HL-60/S4 treated with phorbol 12-myristate 13-acetate at 8.2 ng/mL for 4 days and 3 days (cell line): ENCODE data around the gene POLA1.
"Not testable (repeated sequence)": the region's sequence is repeated elsewhere in the genome, so short reads cannot be mapped to it uniquely, and the experiment has no call there.

ENCODE experiments used
- in situ Hi-C: fragments of 300-500 bp; cut with MboI; formaldehyde crosslinking; loops from 2 replicates; pipeline ENCODE4 v1.15.0; 2022; ENCODE audit warnings: low sequenced_read_pairs

POLA1 gene

DNA sequence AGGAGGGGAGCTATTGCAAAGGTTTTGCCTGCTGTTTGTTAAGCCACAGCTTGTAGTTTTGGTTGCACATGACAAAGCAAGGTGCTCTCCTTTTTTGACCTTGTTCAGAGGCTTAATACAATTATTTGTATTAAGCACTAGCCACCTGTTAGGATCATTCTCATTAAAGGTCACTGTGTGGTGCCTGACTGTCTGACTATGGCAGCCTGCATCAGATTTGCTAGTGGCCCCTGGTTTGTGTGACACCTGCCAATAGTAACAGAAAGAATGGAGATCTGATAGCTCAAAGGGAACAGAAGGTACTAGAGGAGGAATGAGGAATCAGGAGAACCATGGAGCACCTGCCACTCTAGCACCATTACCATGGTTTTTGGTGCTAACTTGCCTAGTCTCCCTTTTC lies 102.5 kb downstream of the POLA1 start:
- in situ Hi-C loops: no loop called here

DNA sequence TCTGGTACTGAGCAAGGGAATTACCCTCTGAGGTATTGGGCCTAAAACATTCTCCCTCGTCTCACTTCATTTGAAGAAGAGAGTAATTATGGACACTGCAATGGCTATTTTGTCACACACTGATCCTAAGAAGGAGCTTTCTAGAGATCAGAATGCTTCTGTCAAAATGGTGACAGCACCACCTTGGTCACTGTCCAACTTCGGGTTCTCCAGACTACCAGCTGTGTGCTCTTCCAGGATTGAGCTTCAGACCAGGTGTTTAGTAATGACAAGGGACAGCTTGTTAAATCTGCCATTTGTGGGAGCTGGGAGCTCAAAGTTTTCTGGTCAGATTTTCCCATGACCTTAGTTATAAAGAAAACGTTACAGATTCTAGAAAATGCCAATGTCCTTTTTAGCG lies 105.4 kb downstream of the POLA1 start:
- in situ Hi-C loops: no loop called here

DNA sequence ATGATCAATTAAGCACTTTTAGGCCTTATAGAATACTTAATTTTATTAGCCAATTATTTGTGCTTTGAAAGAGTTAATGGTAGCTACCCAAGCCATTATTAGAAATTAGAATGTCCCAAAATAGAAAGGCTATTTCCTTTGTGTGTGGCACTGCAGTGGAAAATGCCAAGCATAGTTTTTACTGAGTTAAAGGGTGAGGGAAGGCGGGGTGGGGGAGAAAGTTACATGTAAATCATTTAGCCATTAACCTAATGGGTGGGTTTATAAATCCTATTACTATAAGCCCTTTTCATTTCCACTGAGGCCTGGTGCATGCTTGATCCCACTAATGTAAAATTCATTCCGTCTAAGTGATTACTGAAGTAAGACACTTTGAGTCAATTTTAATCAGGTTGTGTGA lies 105.8 kb downstream of the POLA1 start:
- in situ Hi-C loops: no loop called here

DNA sequence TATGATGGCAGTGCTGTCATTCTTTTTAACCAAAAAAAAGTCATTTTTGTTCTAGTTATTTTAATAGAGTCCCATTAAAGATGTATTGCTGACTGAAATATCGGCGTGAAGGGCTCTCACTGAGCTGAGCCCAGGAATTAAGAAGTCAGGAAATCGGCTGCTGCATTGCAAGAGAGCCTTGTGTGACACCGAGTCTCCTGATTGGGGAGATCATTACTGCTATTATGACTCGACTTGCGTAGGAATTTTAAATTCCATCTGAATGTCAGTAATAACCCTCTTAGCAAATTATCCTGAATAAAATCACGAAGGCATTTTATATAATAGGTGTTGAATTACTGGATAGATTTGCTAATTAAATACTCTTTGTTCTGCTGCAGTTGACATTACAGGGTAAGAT lies 111.5 kb downstream of the POLA1 start:
- in situ Hi-C loops: no loop called here

DNA sequence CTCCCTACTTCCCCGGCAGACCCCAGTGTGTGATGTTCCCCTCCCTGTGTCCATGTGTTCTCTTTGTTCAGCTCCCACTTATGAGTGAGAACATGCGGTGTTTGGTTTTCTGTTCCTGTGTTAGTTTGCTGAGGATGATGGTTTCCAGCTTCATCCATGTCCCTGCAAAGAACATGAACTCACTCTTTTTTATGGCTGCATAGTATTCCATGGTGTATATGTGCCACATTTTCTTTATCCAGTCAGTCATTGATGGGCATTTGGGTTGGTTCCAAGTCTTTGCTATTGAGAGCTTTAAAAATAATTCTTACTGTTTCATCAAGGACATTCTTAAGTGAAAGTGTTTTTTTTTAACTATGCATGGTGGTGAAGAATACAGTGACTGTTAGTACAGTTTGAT lies 126.1 kb downstream of the POLA1 start:
- in situ Hi-C loops: not testable (repeated sequence)

DNA sequence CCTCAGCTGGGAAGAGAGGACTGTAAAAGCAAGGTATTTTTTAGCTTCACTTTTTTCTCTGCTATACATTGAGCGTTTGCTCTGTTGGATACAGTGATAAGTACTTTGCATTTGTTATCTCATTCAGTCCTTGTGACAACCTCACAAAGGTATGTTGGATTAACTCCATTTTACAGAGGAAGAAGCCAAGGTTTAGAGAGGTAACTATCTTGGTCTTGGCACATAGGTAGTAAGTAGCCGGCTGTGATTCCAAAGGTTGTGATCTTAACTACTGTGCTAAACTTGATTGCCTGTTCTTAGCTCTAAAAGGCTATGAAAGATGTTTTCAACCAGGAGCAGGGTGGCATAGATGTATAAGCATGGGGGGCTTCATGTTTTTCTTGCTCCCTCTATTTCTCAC lies 134.4 kb downstream of the POLA1 start:
- in situ Hi-C loops: no loop called here

DNA sequence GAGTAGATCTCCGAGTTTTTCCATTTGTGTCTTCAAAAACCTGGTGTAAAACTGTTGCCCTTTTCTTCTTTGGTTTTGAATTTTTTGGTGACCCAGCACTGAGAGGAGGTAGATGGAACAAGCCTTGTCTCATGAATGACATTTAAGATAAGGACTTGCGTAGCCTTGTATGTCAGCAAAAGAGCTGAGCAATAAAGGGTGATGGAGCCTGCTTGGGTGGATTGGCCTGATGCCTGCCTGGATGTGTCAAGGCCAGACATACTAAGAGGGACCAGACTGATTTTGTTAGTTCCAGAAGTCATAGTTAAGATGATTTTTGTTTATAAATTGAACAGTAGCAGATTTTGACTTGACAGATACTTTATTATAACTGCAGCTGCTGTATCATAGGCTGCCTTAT lies 134.9 kb downstream of the POLA1 start:
- in situ Hi-C loops: no loop called here

DNA sequence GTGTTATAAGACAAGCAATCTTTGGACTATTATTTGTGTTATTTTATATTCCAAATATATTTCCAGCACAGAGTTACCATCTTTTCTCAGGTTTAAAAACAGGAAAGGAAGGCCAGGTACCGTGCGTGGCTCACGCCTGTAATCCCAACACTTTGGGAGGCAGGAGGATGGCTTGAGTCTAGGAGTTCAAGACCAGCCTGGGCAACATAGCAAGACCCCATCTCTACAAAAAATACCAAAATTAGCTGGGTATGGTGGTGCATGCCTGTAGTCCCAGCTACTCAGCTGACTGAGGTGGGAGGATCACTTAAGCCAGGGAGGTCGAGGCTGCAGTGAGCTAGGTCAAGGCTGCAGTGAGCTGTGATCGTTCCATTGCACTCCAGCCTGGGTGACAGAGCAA lies 140.0 kb downstream of the POLA1 start:
- in situ Hi-C loops: no loop called here

DNA sequence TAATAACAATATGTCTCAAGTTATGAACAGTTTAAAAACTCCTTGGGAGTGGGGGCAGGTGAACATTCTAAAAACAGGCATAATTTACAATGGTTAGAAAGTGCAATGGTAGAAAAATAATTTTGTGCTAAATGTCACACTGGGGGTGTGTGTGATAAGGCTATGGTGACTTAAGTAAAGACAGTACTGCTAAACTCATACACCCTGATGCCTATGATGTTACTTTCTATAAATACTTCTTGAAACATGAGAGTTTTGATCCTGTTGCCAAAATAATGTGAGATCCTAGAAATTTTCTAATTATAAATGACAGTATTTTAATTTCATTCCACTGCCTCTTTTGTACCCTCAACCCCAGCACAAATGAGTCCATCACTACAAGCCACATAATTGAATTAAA lies 144.2 kb downstream of the POLA1 start:
- in situ Hi-C loops: no loop called here

DNA sequence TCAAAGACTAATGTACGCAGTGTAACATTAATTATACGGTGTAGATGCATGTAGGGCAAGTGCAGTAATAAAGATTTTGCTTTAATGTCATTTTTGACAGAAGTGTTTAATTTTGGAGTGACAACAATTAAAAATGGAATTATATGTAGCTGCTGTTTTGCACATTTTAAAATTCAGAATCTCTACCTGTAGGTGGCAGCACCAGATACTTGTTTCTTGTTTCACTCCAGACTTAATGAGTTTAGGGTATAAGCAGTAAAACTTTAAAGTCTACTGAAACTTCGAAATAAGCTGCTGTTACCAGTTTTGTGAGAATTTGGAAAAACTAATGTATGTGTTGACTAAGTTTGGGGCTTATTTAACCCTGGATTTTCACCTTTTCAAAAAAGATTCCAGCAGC lies 144.9 kb downstream of the POLA1 start:
- in situ Hi-C loops: no loop called here

DNA sequence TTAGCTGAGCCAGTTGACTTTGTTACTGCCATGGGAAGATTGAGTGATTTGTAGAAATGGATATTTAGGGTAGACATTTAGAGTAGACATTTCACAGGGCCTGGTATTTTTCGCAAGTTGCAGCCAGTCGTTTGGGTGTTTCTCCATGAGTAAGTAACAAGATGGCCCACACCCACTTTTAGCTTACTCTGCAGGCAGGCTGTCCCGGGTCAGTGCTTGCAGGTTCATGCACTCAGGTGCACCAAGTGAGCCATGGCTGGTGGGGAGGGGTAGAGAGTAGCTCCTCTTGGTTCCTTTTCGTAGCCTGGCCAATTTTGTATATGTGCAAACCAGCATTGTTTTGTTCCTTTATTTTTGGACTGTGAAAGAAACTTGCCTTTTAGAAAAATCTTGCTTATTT lies 145.6 kb downstream of the POLA1 start:
- in situ Hi-C loops: no loop called here

DNA sequence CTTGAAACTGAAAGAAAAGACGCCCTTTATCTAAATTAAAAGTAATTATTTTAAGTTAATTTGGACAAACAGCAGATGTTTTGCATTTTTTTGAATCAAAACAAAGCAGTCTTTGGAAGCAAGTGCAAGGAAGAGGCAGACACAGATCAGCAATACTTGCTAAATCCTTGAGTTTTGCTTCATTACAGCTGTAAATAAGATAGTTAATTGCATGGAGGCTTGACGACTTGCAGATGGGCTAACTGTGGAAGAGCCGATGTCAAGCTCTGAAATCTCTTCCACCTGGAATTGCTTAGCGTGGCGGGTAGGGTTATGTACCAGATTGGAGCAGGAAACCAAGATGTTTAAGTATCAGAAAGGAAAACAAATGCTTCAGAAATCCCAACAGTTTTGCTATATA lies 148.8 kb downstream of the POLA1 start:
- in situ Hi-C loops: no loop called here

DNA sequence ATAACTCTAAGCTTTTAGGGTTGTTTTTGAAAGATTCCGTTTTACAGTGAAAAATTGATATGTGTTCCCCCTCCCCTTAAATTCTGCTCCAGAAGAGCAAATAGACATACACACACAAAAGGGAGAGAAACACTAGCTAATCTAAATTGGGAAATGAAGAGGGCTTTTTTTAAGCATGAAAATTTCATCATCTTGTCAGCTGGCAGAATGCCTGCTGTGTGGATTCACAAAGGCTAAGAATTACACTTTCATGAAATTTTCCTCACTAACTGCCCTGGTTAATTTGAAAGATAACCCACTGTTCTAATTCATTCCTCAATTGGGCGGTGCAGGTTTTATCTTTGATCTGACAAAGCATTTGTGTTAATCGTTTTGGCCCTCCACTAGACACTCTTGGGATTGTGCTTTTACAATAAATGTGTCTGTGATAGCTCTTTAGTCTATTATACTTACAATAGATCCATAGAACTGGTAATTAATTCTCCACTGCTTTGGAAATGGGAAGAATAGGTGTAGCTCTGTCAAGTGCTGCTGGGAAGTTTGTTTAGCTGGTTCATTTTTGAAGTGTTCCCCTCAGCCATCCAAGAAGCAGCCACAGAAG lies 152.9 kb downstream of the POLA1 start:
- in situ Hi-C loops: no loop called here

DNA sequence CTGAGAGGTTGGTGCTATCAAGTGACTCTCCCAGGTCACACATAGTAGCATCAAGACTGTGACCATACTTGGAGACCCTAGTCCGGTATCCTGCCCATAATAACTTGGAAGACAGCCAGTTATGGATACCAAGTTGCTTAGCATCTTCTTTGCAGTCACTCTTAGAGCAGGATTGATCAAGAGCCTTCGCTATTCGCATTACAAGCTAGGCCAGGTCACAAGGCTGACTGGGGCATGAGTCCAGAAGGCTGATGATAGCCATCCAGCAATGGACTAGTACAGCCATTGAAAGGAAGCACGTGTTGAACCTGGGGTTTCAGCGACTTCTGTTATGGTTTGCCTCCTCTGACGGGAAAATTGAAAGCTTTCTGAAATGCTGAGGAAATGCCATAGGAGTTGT lies 157.6 kb downstream of the POLA1 start:
- in situ Hi-C loops: no loop called here

DNA sequence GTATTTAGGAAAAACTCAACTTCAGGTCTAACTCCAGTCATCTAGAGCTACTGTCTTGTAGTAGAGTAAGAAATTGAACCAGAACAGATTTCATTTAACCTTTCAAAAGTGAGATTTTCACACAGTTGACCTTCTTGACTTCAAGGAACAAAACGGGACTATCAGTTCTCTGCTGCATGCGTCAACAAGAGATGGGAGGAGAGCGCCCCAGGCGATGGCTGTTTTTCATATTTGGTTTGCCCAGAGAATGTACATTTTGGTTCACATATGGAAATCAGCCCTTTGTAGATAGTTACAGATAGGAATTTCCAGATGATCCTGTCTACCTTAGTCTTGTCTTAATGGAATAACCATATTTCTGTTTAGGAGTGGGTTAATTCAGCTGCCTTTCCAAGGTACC lies 158.1 kb downstream of the POLA1 start:
- in situ Hi-C loops: no loop called here

DNA sequence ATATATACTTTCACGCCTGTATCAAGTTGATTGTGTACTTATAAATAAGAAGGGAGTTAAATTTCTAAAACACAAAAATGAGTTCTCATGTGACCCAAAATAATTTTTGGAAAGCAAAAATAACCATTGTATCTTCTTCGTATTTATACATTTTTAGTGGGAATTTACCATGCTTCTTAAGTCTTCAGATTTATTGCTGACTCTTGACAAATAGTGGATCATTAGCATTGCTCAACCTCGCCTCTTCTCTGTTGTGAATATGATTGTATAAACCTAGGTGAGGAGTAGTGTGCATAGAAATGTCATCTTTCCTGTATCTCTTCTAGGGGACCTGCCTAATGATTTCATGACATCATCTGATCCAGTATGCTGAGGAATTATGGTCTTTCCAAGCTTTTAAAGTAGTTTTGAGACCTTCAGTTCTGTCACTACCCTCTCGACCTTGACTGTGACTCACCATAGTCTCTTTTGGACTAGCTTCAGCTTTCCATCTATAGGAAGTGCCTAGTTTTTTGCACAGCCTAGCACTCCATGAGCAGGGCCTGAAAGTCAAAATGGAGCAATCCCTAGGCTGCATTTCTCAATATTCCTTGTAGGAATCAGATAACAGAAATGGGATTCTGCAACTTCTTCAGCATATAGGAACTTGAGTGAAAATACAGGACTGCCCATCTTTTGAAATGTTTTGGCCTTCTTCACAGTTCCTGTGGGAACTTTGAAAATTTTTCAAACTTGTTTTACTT lies 164.5 kb downstream of the POLA1 start:
- in situ Hi-C loops: no loop called here

DNA sequence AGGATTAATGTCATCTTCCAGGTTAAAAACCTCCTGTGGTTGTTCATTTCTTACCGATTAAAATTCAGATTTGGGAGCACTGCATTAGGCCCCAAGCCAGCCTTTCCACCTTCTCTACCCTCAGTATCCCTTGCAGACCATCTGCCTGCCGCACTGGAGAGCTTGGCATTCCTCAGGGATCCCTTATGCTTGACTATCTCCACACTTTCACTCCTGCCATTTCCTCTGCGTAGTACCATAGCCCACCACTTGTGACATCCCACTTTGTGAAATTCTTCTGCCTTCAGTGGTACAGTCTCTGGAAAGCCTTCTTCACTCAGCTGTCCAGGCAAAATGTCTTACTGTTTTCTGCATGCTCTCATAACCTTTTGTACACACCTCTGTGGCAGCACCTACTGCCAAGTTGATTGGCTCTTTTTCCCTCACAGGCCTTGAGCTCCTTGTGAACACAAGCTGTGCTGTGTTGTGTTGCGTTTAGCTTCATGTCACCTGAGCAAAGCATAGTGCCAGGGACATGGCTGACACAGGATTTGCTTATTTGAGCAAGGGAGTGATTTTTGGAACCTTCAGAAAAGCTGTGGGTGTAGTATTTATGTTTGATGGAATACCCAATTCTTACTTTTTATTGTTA lies 165.6 kb downstream of the POLA1 start:
- in situ Hi-C loops: no loop called here

DNA sequence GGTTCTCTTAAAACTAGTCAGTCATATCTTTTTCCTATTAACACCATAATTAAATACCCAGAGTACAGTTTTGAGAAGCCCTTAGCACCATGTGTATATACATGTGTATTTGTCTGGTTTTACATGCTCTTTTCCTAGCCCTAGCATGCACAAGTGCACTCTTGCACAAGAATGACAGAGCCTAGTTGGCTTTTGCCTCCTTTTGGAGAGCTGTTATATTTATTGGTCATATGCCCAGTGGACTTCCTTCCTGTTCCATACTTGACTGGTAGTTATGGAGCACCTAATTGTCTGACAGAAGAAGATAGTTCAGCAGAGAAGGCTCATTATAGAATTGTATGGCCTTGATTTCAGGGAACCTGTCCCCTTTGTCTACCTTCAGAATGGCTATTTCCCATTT lies 166.4 kb downstream of the POLA1 start:
- in situ Hi-C loops: no loop called here

DNA sequence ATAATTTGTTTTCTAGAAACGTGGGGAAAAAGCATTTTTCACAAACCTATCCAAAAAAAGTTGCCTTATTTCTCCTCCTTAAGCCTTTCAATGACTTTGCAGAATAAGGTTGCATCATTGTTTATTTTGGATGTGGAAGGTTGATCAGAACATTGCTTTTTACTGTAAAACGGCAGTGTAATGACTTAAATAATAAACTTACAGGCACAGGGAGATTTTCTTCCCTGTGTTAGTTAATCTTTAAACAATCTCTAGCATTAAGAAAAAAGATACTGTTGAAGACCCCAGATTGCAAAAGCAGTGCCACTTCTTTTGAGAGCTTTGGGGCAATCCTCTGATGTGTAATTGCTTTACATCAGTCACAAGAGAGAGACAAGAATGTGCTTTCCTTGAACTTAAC lies 168.6 kb downstream of the POLA1 start:
- in situ Hi-C loops: no loop called here

DNA sequence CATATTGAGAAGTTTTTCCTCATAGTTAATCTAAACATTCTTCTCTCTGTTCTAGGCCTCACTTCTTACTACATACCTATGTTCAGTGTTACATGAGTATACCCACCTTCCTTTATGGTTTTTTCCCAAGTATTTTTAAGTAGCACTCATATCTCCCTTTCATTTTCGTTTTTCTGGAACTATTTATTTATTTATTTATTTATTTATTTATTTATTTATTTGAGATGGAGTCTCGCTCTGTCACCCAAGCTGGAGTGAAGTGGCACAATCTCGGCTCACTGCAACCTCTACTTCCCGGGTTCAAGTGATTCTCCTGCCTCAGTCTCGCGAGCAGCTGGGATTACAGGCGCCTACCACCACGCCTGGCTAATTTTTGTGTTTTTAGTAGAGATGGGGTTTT lies 170.1 kb downstream of the POLA1 start:
- in situ Hi-C loops: not testable (repeated sequence)

DNA sequence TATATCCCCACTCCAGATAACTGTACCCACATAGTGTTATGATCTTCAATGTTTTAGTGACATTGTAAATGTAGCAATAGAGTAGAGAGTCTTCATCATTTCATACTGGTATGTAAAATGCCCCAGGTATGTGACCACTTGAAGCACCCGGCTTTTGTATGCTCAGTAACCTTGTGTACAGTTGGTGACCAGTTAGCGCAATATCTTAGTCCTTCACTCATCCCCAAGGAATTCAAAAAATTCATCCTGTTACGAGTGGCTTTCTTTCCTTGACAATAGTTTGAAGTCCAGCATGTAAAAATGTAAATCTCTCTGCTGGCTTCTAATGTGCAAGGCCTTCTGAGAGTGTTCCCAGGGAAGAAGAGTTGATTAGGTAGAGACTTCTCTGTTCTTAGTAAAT lies 176.4 kb downstream of the POLA1 start:
- in situ Hi-C loops: no loop called here

DNA sequence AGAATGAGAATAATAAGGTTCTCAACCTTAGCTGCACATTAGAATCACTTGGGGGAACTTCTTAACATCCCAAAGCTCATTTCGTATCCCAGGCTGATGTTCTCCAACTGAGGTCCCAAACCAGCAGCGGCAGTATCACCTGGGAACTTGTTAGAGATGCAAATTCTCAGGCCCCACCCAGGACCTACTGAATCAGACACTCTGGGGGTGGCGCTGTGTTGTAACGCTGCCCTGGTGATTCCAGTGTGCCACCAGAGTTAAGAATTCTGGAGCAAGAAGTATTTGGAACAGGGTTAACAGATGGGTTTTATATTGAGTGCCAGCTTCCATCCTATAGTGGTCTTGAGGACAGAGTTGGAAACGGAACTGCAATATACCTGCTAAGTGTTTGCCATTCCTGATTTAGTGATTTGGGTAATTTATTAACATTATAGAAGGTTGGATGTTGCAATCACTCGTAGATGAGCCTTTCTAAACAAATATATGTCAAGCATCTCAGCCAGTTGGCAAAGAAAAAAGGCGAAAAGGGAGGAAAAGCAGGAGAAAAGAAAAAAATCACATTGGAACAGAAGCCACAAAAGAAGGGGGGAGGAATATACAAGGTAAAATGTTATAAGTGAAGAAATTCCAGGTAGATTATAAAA lies 181.0 kb downstream of the POLA1 start:
- in situ Hi-C loops: no loop called here
